Stimulated activated CD4-positive, alpha-beta T cell treated with anti-CD3 and anti-CD28 coated beads, Interleukin-15, amount 100 ng/mL, for 1 hour (primary cell): ENCODE data around the gene SLC27A2.

Experiments used
- DNase-seq, 2 donors: peaks; one replicate each; pipeline ENCODE4 v3.0.0-alpha.2; 2020; ENCODE audit warnings: low read depth in 1 of 2, low spot score in 1 of 2

The SLC27A2 gene

GRCh38 chr15:50267577-50267976 is 85.6 kb downstream of the SLC27A2 start:
- DNase-seq = no peak

- no peak for DNase-seq
These were observed 93.1 kb downstream of the SLC27A2 start for GRCh38 chr15:50275091-50275490.

DNA sequence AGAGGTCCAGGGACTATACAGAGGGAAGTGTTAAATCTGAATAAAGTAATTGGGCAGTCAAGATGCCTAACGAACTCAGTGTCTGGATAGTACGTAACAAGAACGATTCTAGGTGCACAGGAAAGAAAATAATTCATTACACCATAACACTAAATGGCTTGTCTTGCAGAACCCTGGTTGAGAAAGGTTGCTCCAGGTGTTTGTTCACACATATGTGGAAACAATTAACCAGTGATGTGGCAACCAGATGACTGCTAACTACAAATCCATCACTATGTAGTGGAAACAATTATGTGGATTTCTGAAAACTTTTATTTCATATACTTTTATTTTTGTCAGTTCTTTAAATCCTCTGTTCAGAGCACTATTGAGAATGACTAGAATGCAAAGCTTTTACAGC is 93.9 kb downstream of the SLC27A2 start:
- DNase-seq = no peak

- no peak for DNase-seq
These were observed 95.4 kb downstream of the SLC27A2 start for GRCh38 chr15:50277370-50277769.

GRCh38 chr15:50278496-50278895 is 96.5 kb downstream of the SLC27A2 start:
- no peak for DNase-seq

GRCh38 chr15:50280271-50280670 is 98.3 kb downstream of the SLC27A2 start:
- DNase-seq = no peak

DNA sequence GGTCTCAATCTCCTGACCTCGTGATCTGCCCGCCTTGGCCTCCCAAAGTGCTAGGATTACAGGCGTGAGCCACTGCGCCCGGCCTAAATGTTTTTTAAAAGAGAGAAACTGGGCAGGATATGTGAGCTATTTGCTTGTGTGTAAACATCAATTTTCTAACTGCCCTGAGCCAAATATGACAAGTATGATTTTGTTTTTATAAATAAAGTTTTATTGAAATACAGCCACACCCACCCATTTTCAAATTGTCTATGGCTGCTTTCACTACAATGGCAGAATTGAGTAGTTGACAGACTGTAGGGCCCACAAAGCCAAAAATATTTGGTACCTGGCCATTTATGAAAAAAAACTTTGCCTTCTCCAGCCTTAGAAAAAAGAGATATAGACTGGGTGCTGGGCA is 99.4 kb downstream of the SLC27A2 start:
- no peak for DNase-seq
